H1 (cell line): ENCODE results near the gene ARHGEF1. TPM values are rescaled to one million over a fixed set of nuclear protein-coding genes. Genes with fewer than 3 reads are reported as not detected.

ENCODE experiments used
- CTCF ChIA-PET: fragments of 300-600 bp; sonication (Branson Sonifier 250); formaldehyde crosslinking; loops from one replicate; lab custom pipeline; 2021; ENCODE audit not compliant: partially characterized antibody; lab: Charles Lee
- POLR2A ChIA-PET: fragments of 300-600 bp; sonication (Branson Sonifier 250); formaldehyde crosslinking; loops from one replicate; lab custom pipeline; 2021; ENCODE audit warnings: inconsistent platforms; ENCODE audit not compliant: partially characterized antibody; lab: Charles Lee
- DNase-seq, 2 experiments: peaks; one replicate each; pipeline versions ENCODE4 v3.0.0 to v3.0.0-alpha.2; 2010 to 2022; ENCODE audit warnings: low spot score in 2 of 2, low read depth in 1 of 2, mixed read lengths in 1 of 2
- FAIRE-seq: peaks from 2 replicates; lab custom pipeline; 2011; peaks lifted over from hg19 to GRCh38; lab: Jason Lieb, UNC
- H2AFZ ChIP-seq: 2 replicates; pipeline ENCODE4 v1.8.1; 2012; ENCODE audit warnings: low read length, inconsistent platforms
- H2AK5ac ChIP-seq: 2 replicates; pipeline ENCODE4 v1.6.1; 2013; ENCODE audit warnings: low read depth, low read length
- H2BK120ac ChIP-seq: replicated peaks from 2 replicates; pipeline ENCODE3; 2013; ENCODE audit warnings: low read depth, low read length, inconsistent platforms
- H2BK12ac ChIP-seq: 2 replicates; pipeline ENCODE4 v1.6.1; 2013; ENCODE audit warnings: low read depth, low read length
- H2BK15ac ChIP-seq: 2 replicates; pipeline ENCODE4 v1.6.1; 2013; ENCODE audit warnings: low read length
- H2BK20ac ChIP-seq: 2 replicates; pipeline ENCODE4 v1.6.1; 2013; ENCODE audit warnings: low read length
- H2BK5ac ChIP-seq: 2 replicates; pipeline ENCODE4 v1.6.1; 2013; ENCODE audit warnings: low read depth, low read length
- H3K14ac ChIP-seq: 2 replicates; pipeline ENCODE4 v1.6.1; 2013; ENCODE audit warnings: inconsistent platforms; ENCODE audit not compliant: insufficient read length
- H3K18ac ChIP-seq: 2 replicates; pipeline ENCODE4 v1.6.1; 2013; ENCODE audit warnings: low read length; ENCODE audit errors: extremely low read depth
- H3K23ac ChIP-seq: 2 replicates; pipeline ENCODE4 v1.6.1; 2013; ENCODE audit warnings: inconsistent platforms; ENCODE audit not compliant: insufficient read length
- H3K23me2 ChIP-seq: 2 replicates; pipeline ENCODE4 v1.6.1; 2013; ENCODE audit warnings: low read depth, low read length
- H3K27ac ChIP-seq: 2 replicates; pipeline ENCODE4 v1.6.1; 2011; ENCODE audit warnings: low read depth, low read length, inconsistent platforms
- H3K27me3 ChIP-seq, 4 experiments: replicated peaks in 1 of 4; 1 replicate in 1 of 4; 2 replicates in 3 of 4; pipeline versions ENCODE4 v1.6.1 to v1.8.1; 2011 to 2013; ENCODE audit warnings: low read length in 3 of 4, mild to moderate bottlenecking in 3 of 4, inconsistent platforms in 2 of 4, mixed read lengths in 2 of 4, moderate library complexity in 1 of 4; ENCODE audit not compliant: control insufficient read depth in 3 of 4, insufficient read depth in 3 of 4; ENCODE audit errors: extremely low read depth in 1 of 4
- H3K36me3 ChIP-seq, 4 experiments: 2 replicates each; pipeline versions ENCODE4 v1.6.1 to v1.8.1; 2011 to 2013; ENCODE audit warnings: mild to moderate bottlenecking in 4 of 4, low read length in 3 of 4, moderate library complexity in 2 of 4, control low read depth in 1 of 4, inconsistent platforms in 1 of 4; ENCODE audit not compliant: insufficient read depth in 4 of 4, control insufficient read depth in 2 of 4
- H3K4ac ChIP-seq: replicated peaks from 2 replicates; pipeline ENCODE3; 2013; ENCODE audit warnings: low read length, low read depth, mixed read lengths, inconsistent platforms; ENCODE audit not compliant: insufficient read length
- H3K4me1 ChIP-seq, 4 experiments: replicated peaks in 1 of 4; 1 replicate in 1 of 4; 2 replicates in 3 of 4; pipeline versions ENCODE4 v1.6.1 to v1.8.1; 2011 to 2013; ENCODE audit warnings: low read length in 3 of 4, inconsistent platforms in 2 of 4, mixed read lengths in 1 of 4; ENCODE audit not compliant: insufficient read depth in 4 of 4, control insufficient read depth in 3 of 4
- H3K4me2 ChIP-seq, 2 experiments: 2 replicates each; pipeline versions ENCODE4 v1.6.1 to v1.8.1; 2011 to 2013; ENCODE audit warnings: low read depth in 2 of 2, low read length in 2 of 2, control low read depth in 1 of 2, inconsistent platforms in 1 of 2, mild to moderate bottlenecking in 1 of 2; ENCODE audit not compliant: insufficient read depth in 1 of 2
- H3K4me3 ChIP-seq, 4 experiments: fragments of 200-600, 300-600 bp in 1 of 4; sonication (generic), shearing (Covaris generic), sonication (Bioruptor Twin) in 1 of 4; 2 replicates each; pipeline versions ENCODE4 v1.5.1 to v1.8.1; 2011 to 2016; ENCODE audit warnings: low read length in 4 of 4, low read depth in 3 of 4, control low read depth in 2 of 4, inconsistent platforms in 2 of 4, mild to moderate bottlenecking in 2 of 4, mixed read lengths in 1 of 4, moderate library complexity in 1 of 4; ENCODE audit not compliant: insufficient read depth in 2 of 4; ENCODE audit errors: extremely low read depth in 1 of 4
- H3K56ac ChIP-seq: replicated peaks from 2 replicates; pipeline ENCODE3; 2013; ENCODE audit warnings: low read depth, mild to moderate bottlenecking, mixed read lengths, low read length, inconsistent platforms; ENCODE audit not compliant: insufficient read length
- H3K79me1 ChIP-seq: 2 replicates; pipeline ENCODE4 v1.6.1; 2013; ENCODE audit warnings: low read depth, low read length, control low read depth
- H3K79me2 ChIP-seq, 2 experiments: 2 replicates each; pipeline versions ENCODE4 v1.6.1 to v1.8.1; 2012 to 2013; ENCODE audit warnings: low read length in 2 of 2, mild to moderate bottlenecking in 2 of 2, inconsistent platforms in 1 of 2; ENCODE audit not compliant: insufficient read depth in 2 of 2, control insufficient read depth in 1 of 2
- H3K9ac ChIP-seq, 4 experiments: replicated peaks in 1 of 4; 1 replicate in 1 of 4; 2 replicates in 3 of 4; pipeline versions ENCODE4 v1.6.1 to v1.8.1; 2011 to 2013; ENCODE audit warnings: low read depth in 3 of 4, low read length in 3 of 4, control low read depth in 2 of 4, mild to moderate bottlenecking in 2 of 4, moderate library complexity in 2 of 4, inconsistent platforms in 1 of 4; ENCODE audit errors: extremely low read depth in 1 of 4
- H3K9me3 ChIP-seq, 2 experiments: 2 replicates each; pipeline versions ENCODE4 v1.6.1 to v1.8.1; 2012 to 2013; ENCODE audit warnings: mild to moderate bottlenecking in 2 of 2, moderate library complexity in 2 of 2, control low read depth in 1 of 2, inconsistent platforms in 1 of 2, low read depth in 1 of 2, low read length in 1 of 2, mixed read lengths in 1 of 2; ENCODE audit not compliant: insufficient read depth in 2 of 2
- H4K20me1 ChIP-seq, 2 experiments: replicated peaks in 1 of 2; 2 replicates each; pipeline versions ENCODE3 to v1.8.1; 2011 to 2013; ENCODE audit warnings: inconsistent platforms in 2 of 2, low read length in 2 of 2, mild to moderate bottlenecking in 1 of 2; ENCODE audit not compliant: insufficient read depth in 2 of 2, control insufficient read depth in 1 of 2
- H4K5ac ChIP-seq: 2 replicates; pipeline ENCODE4 v1.6.1; 2013; ENCODE audit warnings: low read length, low read depth, mixed read lengths, inconsistent platforms; ENCODE audit not compliant: insufficient read length
- H4K8ac ChIP-seq: 2 replicates; pipeline ENCODE4 v1.8.0; 2013; ENCODE audit warnings: mild to moderate bottlenecking, moderate library complexity, low read length, inconsistent platforms; ENCODE audit not compliant: insufficient read depth; ENCODE audit errors: extremely low read depth
- H4K91ac ChIP-seq: replicated peaks from 2 replicates; pipeline ENCODE3; 2013; ENCODE audit warnings: low read length, mixed read lengths, inconsistent platforms; ENCODE audit not compliant: insufficient read length
- ASH2L ChIP-seq: fragments of 200-600, 300-600 bp; sonication (generic); IDR thresholded peaks from one replicate; pipeline ENCODE4 v1.7.1; 2017; ENCODE audit warnings: low read length
- BACH1 ChIP-seq: IDR thresholded peaks from 2 replicates; pipeline ENCODE4 v1.6.1; 2012; ENCODE audit warnings: low read length, improper control_type of control experiment
- CBX8 ChIP-seq: fragments of 300-800, 300-1000 bp; sonication (generic); IDR thresholded peaks from 2 replicates; pipeline ENCODE4 v1.7.1; 2016; ENCODE audit warnings: low read depth, low read length, borderline replicate concordance
- CHD1 ChIP-seq: IDR thresholded peaks from 2 replicates; pipeline ENCODE4 v1.6.1; 2012; ENCODE audit warnings: low read depth, low read length, improper control_type of control experiment
- HDAC6 ChIP-seq: IDR thresholded peaks from one replicate; pipeline ENCODE4 v1.7.1; 2012; ENCODE audit warnings: low read depth, mild to moderate bottlenecking, inconsistent platforms, low read length, moderate library complexity
- POU5F1 ChIP-seq: IDR thresholded peaks from 2 replicates; pipeline ENCODE4 v1.6.1; 2011; ENCODE audit warnings: low read depth, mild to moderate bottlenecking, low read length, moderate library complexity
- RBBP5 ChIP-seq: IDR thresholded peaks from 2 replicates; pipeline ENCODE4 v1.7.1; 2012; ENCODE audit warnings: low read depth, mild to moderate bottlenecking, inconsistent platforms, low read length, moderate library complexity, borderline replicate concordance
- RXRA ChIP-seq: IDR thresholded peaks from 2 replicates; pipeline ENCODE4 v1.6.1; 2011; ENCODE audit warnings: low read depth, mild to moderate bottlenecking, low read length, moderate library complexity; ENCODE audit not compliant: insufficient read depth
- SP1 ChIP-seq: IDR thresholded peaks from 2 replicates; pipeline ENCODE4 v1.6.1; 2011; ENCODE audit warnings: low read depth, low read length
- SP2 ChIP-seq: IDR thresholded peaks from 2 replicates; pipeline ENCODE4 v1.6.1; 2012; ENCODE audit warnings: mild to moderate bottlenecking, low read length, inconsistent platforms
- TAF1 ChIP-seq: IDR thresholded peaks from 2 replicates; pipeline ENCODE4 v1.6.1; 2011; ENCODE audit warnings: mild to moderate bottlenecking, low read depth, low read length
- TCF12 ChIP-seq: IDR thresholded peaks from 2 replicates; pipeline ENCODE4 v1.6.1; 2011; ENCODE audit warnings: low read depth, mild to moderate bottlenecking, low read length
- WGBS, 2 experiments: shearing (Covaris generic) in 1 of 2; methylation state at CpG; one replicate each; pipeline versions ENCODE4 v1.1.6 to v1.1.7; 2013 to 2015; ENCODE audit warnings: low lambda C conversion rate in 2 of 2, mixed read lengths in 2 of 2, inconsistent platforms in 1 of 2, low coverage in 1 of 2, missing lambda C conversion rate in 1 of 2; ENCODE audit not compliant: insufficient replicate concordance in 2 of 2, insufficient coverage in 1 of 2, insufficient read length in 1 of 2; ENCODE audit errors: extremely low coverage in 1 of 2, missing lambda C conversion rate in 1 of 2; 5-methylcytosine and 5-hydroxymethylcytosine counted together
- polyA plus RNA-seq, 7 experiments: library from polyadenylated mRNA; depleted of rRNA in 3 of 7; stranded (reverse) in 5 of 7; unstranded in 2 of 7; fragments of >200 nt in 5 of 7; fragments of 200-250 nt in 2 of 7; gene quantifications; 1 replicate in 5 of 7; 2 replicates in 1 of 7; 4 replicates in 1 of 7; pipeline versions ENCODE4 v1.2.1 to v1.2.3, GENCODE V29; 2011 to 2013; ENCODE audit warnings: missing spikeins in 2 of 7, mixed read lengths in 2 of 7
- total RNA-seq: library from RNA; stranded (reverse); fragmentation: NEBNext Ultra II Directional; extraction: Animal tissue kit (Norgen Biotek cat#: 25700); gene quantifications from 2 replicates; pipeline ENCODE4 v1.2.1, GENCODE V29; 2021

Gene ARHGEF1
- total and polyA plus RNA-seq, 2 of the 8 experiments (the other 6 are each of a cell fraction or from before 2014, with no cell fraction given) = 23.0 to 49.0 TPM

- Histone ChIP-seq H2BK15ac (no peak overlapping the region; the same call in 1 of the 2 replicates), H3K27ac (no peak overlapping the region), H3K79me2 (no peaks in the 10 kb centered on the region), H2BK5ac (no peak overlapping the region), H3K27me3 (peaks cover 0 to 15% (median 13%) of the 10 kb centered on the region in 4 experiments; a peak in 5 of 7 replicates), H3K4me1 (peaks cover 0 to 5% (median 3%) of the 10 kb centered on the region in 4 experiments; a peak in 5 of 7 replicates), H3K4me3 (no peak overlapping the region), H3K14ac (no peak overlapping the region), H3K36me3 (no peaks in the 10 kb centered on the region), H3K9ac (no peak overlapping the region), H4K20me1 (peaks cover 0 to 1% of the 10 kb centered on the region in 2 experiments), H2BK120ac (no peak overlapping the region), H2BK20ac (peak overlapping the region; percentile 9; the same call in 1 of the 2 replicates), H3K4me2 (no peak overlapping the region), H3K18ac (no peak overlapping the region), H3K4ac (no peak overlapping the region), H4K5ac (no peak overlapping the region), H2AFZ (no peak overlapping the region), H3K23me2 (peaks cover 6% of the 10 kb centered on the region; the same call in 1 of the 2 replicates), H2AK5ac (peak overlapping the region; percentile 60; the same call in 1 of the 2 replicates), H3K56ac (no peak overlapping the region), H2BK12ac (0 out of 2 replicates have a peak overlapping the region, but pooled peaks have one; percentile 17), H4K91ac (no peak overlapping the region), H3K23ac (no peak overlapping the region), H3K79me1 (no peaks in the 10 kb centered on the region), H3K9me3 (no peaks in the 10 kb centered on the region), H4K8ac (no peak overlapping the region)
- ChIA-PET CTCF (interaction anchor here (1.5 kb wide), 1 partner anchor 10 kb away, joined by 3 read pairs; no protein-coding TSS in a partner anchor), POLR2A (interaction anchor here (2.5 to 9.0 kb wide), 3 partner anchors 9 to 18 kb away, joined by 11 to 151 read pairs (median 13); partner anchors contain the start of gene RPS19)
- FAIRE-seq (no peak), DNase-seq (peak in 1 of 2 experiments; percentile 42)
- 85% methylated on average over 13 of the region's 17 CpGs; no CpG with 5 or more reads in 1 of the 2 experiments for WGBS, 2 experiments
- TF ChIP-seq RXRA (no peak), RBBP5 (no peak), BACH1 (no peak), SP1 (no peak), ASH2L (no peak), POU5F1 (no peak), HDAC6 (no peak), TCF12 (no peak), SP2 (no peak), CHD1 (no peak), TAF1 (no peak), CBX8 (no peak)
Measured at GRCh38 chr19:41877916-41878905, 4.8 kb upstream of the ARHGEF1 start.
